Hippocampal formation (tissue), 2 donors: ENCODE data around the gene HSPG2.
"Not testable (repeated sequence)": the region's sequence is repeated elsewhere in the genome, so short reads cannot be mapped to it uniquely, and the experiment has no call there.

Experiments
- DNase-seq, 2 donors: peaks; one replicate each; lab custom pipeline; 2025; lab: John Stamatoyannopoulos, UW

HSPG2 gene

GRCh38 chr1:21937034-21937371 is at the start of gene HSPG2:
Gene HSPG2, minus strand, starts transcription at chr1:21937310. Its CDS starts 93 bp downstream, at chr1:21937217.
- no peak for DNase-seq

- not testable (repeated sequence) for DNase-seq
These were observed 49.3 kb upstream of the HSPG2 start for GRCh38 chr1:21986386-21986785.

- DNase-seq = not testable (repeated sequence)
These were observed 48.8 kb upstream of the HSPG2 start for GRCh38 chr1:21985893-21986292.

- DNase-seq = not testable (repeated sequence)
These were observed 46.4 kb upstream of the HSPG2 start for GRCh38 chr1:21983539-21983938.

GRCh38 chr1:21982122-21982521 is 45.0 kb upstream of the HSPG2 start:
- not testable (repeated sequence) for DNase-seq

GRCh38 chr1:21981253-21981652 is 44.1 kb upstream of the HSPG2 start:
- not testable (repeated sequence) for DNase-seq

- DNase-seq = not testable (repeated sequence)
These were observed 43.6 kb upstream of the HSPG2 start for GRCh38 chr1:21980515-21981220.

GRCh38 chr1:21978209-21978608 is 41.1 kb upstream of the HSPG2 start:
- DNase-seq = not testable (repeated sequence)

GRCh38 chr1:21976703-21977239 is 39.7 kb upstream of the HSPG2 start, which contains the start of gene CELA3B:
Gene CELA3B, plus strand, starts transcription at chr1:21977022. Its CDS starts 18 bp downstream, at chr1:21977040.
- DNase-seq = not testable (repeated sequence)

GRCh38 chr1:21975296-21975695 is 38.2 kb upstream of the HSPG2 start:
- DNase-seq = not testable (repeated sequence)

GRCh38 chr1:21974699-21975098 is 37.6 kb upstream of the HSPG2 start:
- not testable (repeated sequence) for DNase-seq

- DNase-seq = not testable (repeated sequence)
These were observed 36.8 kb upstream of the HSPG2 start for GRCh38 chr1:21973948-21974347.

- DNase-seq = not testable (repeated sequence)
These were observed 35.9 kb upstream of the HSPG2 start for GRCh38 chr1:21972973-21973441.

GRCh38 chr1:21970523-21970922 is 33.4 kb upstream of the HSPG2 start:
- DNase-seq = not testable (repeated sequence)

- not testable (repeated sequence) for DNase-seq
These were observed 32.0 kb upstream of the HSPG2 start for GRCh38 chr1:21969066-21969465.

GRCh38 chr1:21967216-21967615 is 30.1 kb upstream of the HSPG2 start:
- not testable (repeated sequence) for DNase-seq

- DNase-seq = no peak
These were observed 29.3 kb upstream of the HSPG2 start for GRCh38 chr1:21966247-21967000.

- DNase-seq = peak; percentile 9 to 49
These were observed 26.5 kb upstream of the HSPG2 start for GRCh38 chr1:21963477-21964217.

- DNase-seq = no peak
These were observed 24.7 kb upstream of the HSPG2 start for GRCh38 chr1:21961799-21962198.

GRCh38 chr1:21961337-21961736 is 24.2 kb upstream of the HSPG2 start:
- no peak for DNase-seq

- no peak for DNase-seq
These were observed 19.8 kb upstream of the HSPG2 start for GRCh38 chr1:21956720-21957552.
